Loucy (cell line): ENCODE results near the gene PCDHGA1.

Experiments
- H2AFZ ChIP-seq: fragments of 200-600 bp; sonication (generic); 2 replicates; pipeline ENCODE4 v1.6.0; 2016; ENCODE audit warnings: antibody characterized with exemption, mild to moderate bottlenecking, low read length, moderate library complexity
- H3F3A ChIP-seq: fragments of 200-600 bp; 2 replicates; pipeline ENCODE4 v1.6.0; 2016; ENCODE audit warnings: antibody characterized with exemption, low read depth, mild to moderate bottlenecking
- H3K27me3 ChIP-seq: fragments of 200-600 bp; sonication (generic); 2 replicates; pipeline ENCODE4 v1.6.1; 2014; ENCODE audit warnings: low read length, mild to moderate bottlenecking; ENCODE audit not compliant: insufficient read depth, poor library complexity, severe bottlenecking
- H3K36me3 ChIP-seq: fragments of 200-600 bp; sonication (generic); 2 replicates; pipeline ENCODE4 v1.6.1; 2016; ENCODE audit warnings: low read length; ENCODE audit not compliant: insufficient read depth
- H3K4me1 ChIP-seq: fragments of 200-600 bp; sonication (generic); 2 replicates; pipeline ENCODE4 v1.5.1; 2014; ENCODE audit warnings: low read length, mild to moderate bottlenecking; ENCODE audit not compliant: insufficient read depth, poor library complexity, severe bottlenecking
- H3K4me2 ChIP-seq: fragments of 200-600 bp; sonication (generic); 2 replicates; pipeline ENCODE4 v1.6.0; 2014; ENCODE audit warnings: antibody characterized with exemption, low read length, low read depth, mild to moderate bottlenecking; ENCODE audit not compliant: poor library complexity, severe bottlenecking
- H3K4me3 ChIP-seq: fragments of 200-600 bp; sonication (generic); 2 replicates; pipeline ENCODE4 v1.5.1; 2014; ENCODE audit warnings: low read length, mild to moderate bottlenecking, mixed read lengths; ENCODE audit not compliant: poor library complexity, severe bottlenecking
- H3K79me2 ChIP-seq: fragments of 200-600 bp; sonication (generic); 2 replicates; pipeline ENCODE4 v1.6.1; 2014; ENCODE audit warnings: low read length; ENCODE audit not compliant: insufficient read depth
- H3K9ac ChIP-seq: fragments of 200-600 bp; sonication (generic); 2 replicates; pipeline ENCODE4 v1.6.0; 2014; ENCODE audit warnings: mild to moderate bottlenecking, low read depth, low read length, moderate library complexity; ENCODE audit not compliant: poor library complexity, severe bottlenecking
- H3K9me2 ChIP-seq: fragments of 200-600 bp; sonication (generic); replicated peaks from 2 replicates; pipeline ENCODE4 v1.6.1; 2016; ENCODE audit warnings: low read depth, low read length, mixed read lengths
- H3K9me3 ChIP-seq: fragments of 200-600 bp; sonication (generic); 2 replicates; pipeline ENCODE4 v1.6.1; 2014; ENCODE audit warnings: mild to moderate bottlenecking, antibody characterized with exemption, low read length, low read depth; ENCODE audit not compliant: insufficient read depth
- H4K20me1 ChIP-seq: fragments of 200-600 bp; sonication (generic); 2 replicates; pipeline ENCODE4 v1.6.0; 2014; ENCODE audit warnings: antibody characterized with exemption, low read length, mild to moderate bottlenecking; ENCODE audit not compliant: insufficient read depth, poor library complexity, severe bottlenecking
- CTCF ChIP-seq: fragments of 200-600 bp; sonication (generic); conservative IDR thresholded peaks from 2 replicates; pipeline ENCODE4 v1.5.1; 2014; ENCODE audit warnings: mild to moderate bottlenecking, antibody characterized with exemption, low read length
- EZH2phosphoT487 ChIP-seq: fragments of 200-600 bp; IDR thresholded peaks from 2 replicates; pipeline ENCODE4 v1.6.1; 2018; ENCODE audit warnings: antibody characterized with exemption, mild to moderate bottlenecking, moderate library complexity, borderline replicate concordance

PCDHGA1 gene

DNA sequence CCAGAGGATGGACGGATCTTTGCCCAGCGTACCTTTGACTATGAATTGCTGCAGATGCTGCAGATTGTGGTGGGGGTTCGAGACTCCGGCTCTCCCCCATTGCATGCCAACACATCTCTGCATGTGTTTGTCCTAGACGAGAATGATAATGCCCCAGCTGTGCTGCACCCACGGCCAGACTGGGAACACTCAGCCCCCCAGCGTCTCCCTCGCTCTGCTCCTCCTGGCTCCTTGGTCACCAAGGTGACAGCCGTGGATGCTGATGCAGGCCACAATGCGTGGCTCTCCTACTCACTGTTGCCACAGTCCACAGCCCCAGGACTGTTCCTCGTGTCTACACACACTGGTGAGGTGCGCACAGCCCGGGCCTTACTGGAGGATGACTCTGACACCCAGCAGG, 160.5 kb downstream of the PCDHGA1 start:
- Histone ChIP-seq H3K9me3 (no peaks in the 10 kb centered on the region), H3K79me2 (no peaks in the 10 kb centered on the region), H3K9me2 (no peaks in the 10 kb centered on the region), H4K20me1 (no peaks in the 10 kb centered on the region), H3K9ac (no peak overlapping the region), H3K4me1 (no peaks in the 10 kb centered on the region), H3K4me3 (no peak overlapping the region), H3K4me2 (no peak overlapping the region), H3F3A (no peaks in the 10 kb centered on the region), H3K36me3 (no peaks in the 10 kb centered on the region), H3K27me3 (no peaks in the 10 kb centered on the region), H2AFZ (no peak overlapping the region)
- no peak for TF ChIP-seq CTCF
- TF ChIP-seq EZH2phosphoT487: no peak

DNA sequence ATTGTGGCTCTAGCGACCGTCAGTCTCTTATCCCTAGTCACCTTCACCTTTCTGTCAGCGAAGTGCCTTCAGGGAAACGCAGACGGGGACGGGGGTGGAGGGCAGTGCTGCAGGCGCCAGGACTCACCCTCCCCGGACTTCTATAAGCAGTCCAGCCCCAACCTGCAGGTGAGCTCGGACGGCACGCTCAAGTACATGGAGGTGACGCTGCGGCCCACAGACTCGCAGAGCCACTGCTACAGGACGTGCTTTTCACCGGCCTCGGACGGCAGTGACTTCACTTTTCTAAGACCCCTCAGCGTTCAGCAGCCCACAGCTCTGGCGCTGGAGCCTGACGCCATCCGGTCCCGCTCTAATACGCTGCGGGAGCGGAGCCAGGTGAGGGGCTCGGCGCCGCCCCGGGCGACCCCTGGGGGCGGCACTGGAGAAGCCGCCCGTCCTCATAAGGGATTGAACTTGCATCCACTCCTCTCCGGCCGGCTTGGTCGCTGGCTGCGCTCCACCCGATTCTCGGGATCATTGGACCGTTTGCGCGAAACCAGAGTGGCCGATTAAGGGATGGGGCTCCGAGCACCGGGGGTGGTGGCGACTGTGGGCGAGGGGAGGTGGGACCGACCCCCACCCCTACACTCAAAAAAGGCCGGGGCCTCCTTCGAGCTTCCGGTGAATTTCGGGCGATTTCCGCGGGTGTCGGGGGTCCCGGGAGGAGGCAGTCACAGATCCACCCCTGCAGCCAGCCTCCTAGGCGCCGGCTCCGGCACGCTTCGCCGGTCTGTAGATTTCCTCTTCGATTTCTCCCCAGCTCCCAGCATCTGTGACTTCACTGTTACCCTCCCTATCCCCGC, 161.2 kb downstream of the PCDHGA1 start:
- no peak overlapping the region for H2AFZ ChIP-seq
- no peaks in the 10 kb centered on the region for H3K4me1 ChIP-seq
- H3F3A ChIP-seq: no peaks in the 10 kb centered on the region
- H3K36me3 ChIP-seq: no peaks in the 10 kb centered on the region
- H3K4me2 ChIP-seq: no peak overlapping the region
- H3K9ac ChIP-seq: no peak overlapping the region
- no peaks in the 10 kb centered on the region for H4K20me1 ChIP-seq
- no peaks in the 10 kb centered on the region for H3K9me2 ChIP-seq
- no peaks in the 10 kb centered on the region for H3K9me3 ChIP-seq
- H3K79me2 ChIP-seq: no peaks in the 10 kb centered on the region
- H3K4me3 ChIP-seq: no peak overlapping the region
- H3K27me3 ChIP-seq: no peaks in the 10 kb centered on the region
- TF ChIP-seq EZH2phosphoT487 (no peak), CTCF (no peak)

DNA sequence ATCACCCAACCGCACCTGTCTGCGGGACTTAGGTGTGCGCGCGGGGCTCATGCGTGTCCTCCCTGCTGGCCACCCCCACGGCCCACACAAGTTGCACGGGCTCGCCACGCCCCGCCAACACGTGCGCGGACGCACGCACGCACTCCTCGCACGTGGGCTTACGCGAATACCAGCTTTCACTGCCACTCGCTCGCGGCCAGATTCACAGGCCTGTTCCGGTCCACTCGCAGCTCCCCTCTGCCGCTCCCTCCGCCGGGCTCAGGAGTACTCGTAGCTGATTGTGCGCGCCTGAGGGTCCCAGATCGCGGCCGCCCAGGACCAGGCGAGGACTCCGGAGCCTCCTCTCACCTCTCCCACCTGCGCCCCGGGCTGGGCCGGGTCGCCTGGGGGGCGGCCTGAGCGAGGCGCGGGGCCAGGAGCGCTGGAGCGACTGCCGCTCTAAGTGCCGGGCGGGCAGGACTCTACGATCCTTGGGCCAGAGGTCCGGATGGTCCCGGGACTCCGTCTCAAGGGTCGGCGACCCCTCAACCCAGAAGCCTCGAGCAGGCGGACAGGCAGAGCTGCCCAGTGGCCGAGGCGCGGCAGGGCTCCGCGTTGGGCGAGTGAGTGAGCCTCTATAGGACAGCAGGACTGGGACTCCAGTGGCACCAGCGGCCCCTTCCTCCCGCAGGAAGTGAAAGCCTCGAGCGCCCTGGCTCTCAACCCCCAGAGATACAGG, 162.0 kb downstream of the PCDHGA1 start:
- Histone ChIP-seq H3K9ac (no peak overlapping the region), H4K20me1 (no peaks in the 10 kb centered on the region), H3K4me1 (no peaks in the 10 kb centered on the region), H3K9me2 (no peaks in the 10 kb centered on the region), H3F3A (no peaks in the 10 kb centered on the region), H3K79me2 (no peaks in the 10 kb centered on the region), H3K9me3 (no peaks in the 10 kb centered on the region), H2AFZ (no peak overlapping the region), H3K27me3 (no peaks in the 10 kb centered on the region), H3K4me3 (no peak overlapping the region), H3K36me3 (no peaks in the 10 kb centered on the region), H3K4me2 (no peak overlapping the region)
- no peak for TF ChIP-seq CTCF
- no peak for TF ChIP-seq EZH2phosphoT487
